ENCODE measurements around the gene LTA.
"Not testable (repeated sequence)": the region's sequence is repeated elsewhere in the genome, so short reads cannot be mapped to it uniquely, and the experiment has no call there.

LTA gene

DNA sequence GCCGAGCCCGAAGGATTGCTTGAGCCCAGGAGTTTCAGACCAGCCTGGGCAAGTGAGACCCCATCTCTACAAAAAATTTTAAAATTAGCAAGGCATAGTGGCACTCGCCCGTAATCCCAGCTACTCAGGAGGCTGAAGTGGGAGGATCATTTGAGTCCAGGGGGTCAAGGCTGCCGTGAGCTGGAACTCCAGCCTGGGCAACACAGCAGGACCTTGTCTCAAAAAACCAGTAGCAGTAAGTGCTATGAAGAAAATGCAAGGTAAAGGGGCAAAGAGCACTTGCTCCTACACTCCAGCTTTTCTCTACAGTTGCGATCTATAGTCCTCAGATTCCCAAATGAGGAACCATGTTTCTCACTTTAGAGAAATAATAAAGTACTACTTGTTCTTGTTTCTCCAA lies 28.4 kb upstream of the LTA start:
- DNase-seq, result no peak

DNA sequence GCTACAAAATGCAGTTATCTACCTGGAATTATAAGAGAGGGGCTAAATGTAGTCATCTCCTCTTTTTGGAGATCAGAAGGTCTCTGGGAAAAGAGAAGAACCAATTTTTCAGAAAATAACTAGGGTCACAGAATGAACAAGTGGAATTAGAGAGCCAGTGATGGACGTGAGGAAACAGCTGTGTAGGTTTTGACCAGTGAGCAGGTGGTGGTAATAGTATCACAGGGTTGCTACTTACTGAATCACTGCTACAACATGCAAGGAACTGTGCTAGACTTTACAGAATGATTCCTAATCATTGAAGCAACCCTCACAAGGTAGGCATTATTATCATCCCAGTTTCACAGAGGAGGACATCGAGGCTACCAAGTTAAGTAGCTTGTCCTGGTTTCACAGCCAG lies 27.4 kb upstream of the LTA start:
- DNase-seq, result no peak

DNA sequence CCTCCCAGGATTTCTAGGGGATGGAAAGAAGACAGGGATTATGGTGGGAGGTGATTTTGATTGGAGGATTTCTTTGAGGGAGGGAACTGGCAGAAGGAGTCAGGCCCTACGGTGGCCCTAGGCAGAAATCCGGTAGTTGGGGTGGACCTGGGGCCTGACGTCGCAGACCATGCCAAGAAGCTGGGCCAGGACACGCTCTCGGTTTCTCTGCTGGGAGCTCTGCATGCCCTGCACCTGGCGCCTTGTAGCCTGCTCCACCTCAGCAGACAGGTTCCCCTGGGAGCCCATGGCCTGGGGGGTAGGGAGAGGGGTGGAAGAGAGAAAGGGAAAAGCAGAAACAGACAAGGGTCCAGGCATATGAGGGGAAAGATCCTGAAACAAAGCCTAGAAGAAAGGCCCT lies 26.8 kb upstream of the LTA start:
- DNase-seq, result no peak

DNA sequence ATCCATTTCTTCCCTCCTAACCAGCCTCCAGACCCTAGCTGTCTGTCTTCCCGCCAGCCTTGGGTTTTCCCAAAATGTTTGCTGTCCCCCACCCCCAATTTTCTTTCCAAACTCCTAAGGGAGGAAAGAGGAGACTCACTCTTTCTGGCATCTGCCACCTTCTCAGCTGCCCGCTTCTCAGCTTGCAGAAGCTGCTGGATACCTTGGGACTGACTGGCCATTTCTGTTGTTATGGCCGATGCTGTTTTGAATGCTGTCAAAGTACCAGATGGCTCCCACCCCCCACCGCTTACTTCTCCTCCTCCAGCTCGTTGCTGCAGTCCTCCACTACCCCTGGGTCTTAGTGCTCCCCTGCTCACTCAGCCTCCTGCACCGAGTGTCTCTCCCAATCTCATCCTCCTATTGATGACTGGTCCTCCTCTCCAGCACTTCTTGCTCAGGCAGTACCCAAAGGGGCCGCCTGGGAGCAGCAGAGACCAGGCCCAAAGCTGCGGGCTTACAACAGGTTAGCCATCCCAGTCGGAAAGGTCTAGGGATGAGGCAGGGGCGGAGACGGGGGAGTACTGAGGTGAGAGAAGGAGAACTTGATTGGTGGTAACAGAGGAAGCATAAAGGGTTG lies 25.6 kb upstream of the LTA start, which contains the start of gene ATP6V1G2:
ATP6V1G2 (minus strand) TSS at position 270 of the 619 bp plus-strand sequence; CDS start at position 221, 49 bp downstream.
- peak; percentile 94 for DNase-seq

DNA sequence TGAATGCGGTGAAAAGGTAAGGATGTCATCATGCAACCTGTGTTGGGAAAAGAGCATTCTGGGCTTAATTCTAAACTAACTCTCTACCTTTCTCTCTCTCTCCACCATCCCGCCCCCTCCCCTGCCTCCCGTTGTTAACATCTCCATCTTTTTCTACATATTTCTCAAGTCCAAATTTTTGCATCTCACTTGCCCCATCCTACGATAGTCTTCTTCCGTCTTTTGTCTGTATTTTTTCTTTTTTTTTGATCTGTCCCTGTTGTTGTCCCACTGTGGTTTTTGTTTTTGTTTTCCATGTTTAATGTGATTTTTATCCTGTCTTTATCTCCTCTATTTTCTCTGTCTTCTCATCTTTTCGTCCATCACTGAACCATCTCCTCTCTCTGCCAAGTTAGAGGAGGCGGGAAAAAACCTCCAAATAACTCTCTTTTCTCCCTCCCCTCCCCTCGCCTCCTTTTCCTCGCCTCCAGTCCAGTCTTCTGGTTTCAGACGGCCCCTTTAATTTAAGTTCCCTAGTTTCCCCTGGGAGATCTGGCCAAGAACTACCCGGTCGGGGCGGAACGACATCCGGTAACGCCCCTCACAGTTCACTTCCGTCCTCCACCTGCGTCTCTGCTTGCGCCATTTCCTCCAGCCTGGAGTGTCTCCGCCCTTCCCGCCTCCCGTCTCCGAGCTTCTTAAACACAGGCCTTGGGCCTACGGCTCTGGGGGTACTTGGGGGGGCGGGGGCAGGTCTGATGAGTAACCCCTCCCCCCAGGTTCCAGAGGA lies 24.9 kb upstream of the LTA start, which contains the start of gene NFKBIL1:
NFKBIL1 (plus strand) TSS at position 651 of the 769 bp plus-strand sequence; CDS start at position 738, 87 bp downstream.
- DNase-seq, result peak; percentile 96

DNA sequence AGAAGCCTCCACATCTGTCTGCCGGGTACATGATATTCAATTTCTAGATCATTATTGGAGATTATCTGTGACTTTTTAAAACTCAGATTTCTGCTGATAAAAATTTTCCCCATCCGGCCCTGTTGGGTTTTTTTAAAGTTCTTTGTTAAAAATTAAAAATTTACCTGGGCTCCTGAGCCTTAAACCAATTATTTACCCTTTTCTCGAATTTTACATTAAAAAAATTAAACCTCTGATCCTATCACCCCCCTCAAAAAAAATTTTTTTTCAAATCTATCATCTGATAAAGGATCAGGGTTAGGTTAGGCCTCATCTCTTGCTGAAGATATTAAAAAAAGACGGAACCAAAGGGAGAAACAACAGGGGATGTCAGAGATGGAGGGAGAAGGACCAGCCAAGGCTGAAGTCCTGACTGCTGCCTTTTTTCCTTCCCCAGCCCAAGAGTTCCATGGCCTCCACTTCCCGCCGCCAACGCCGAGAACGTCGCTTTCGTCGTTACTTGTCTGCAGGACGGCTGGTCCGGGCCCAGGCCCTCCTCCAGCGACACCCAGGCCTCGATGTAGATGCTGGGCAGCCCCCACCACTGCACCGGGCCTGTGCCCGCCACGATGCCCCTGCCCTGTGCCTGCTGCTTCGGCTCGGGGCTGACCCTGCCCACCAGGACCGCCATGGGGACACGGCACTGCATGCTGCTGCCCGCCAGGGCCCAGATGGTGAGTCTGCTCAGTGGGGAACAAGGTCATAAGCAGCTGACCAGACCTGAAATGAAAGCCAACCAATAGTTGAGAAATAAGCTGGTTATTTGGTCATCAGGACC lies 24.2 kb upstream of the LTA start:
- DNase-seq, result no peak

DNA sequence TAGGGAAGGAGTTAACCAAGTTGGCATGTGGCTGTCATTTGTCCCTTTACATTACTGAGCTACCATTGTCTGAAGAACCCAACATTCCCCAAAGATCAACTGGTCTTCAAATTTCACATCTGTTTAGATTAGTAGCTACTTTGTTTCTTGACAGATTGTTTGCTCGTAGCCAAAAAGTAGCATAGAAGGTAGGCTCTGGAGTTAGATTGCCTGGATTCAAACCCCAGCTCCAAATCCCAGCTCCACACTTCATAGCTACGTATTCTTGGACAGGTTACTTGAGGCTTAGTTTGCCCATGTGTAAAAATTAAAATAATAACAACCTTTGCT lies 23.6 kb upstream of the LTA start:
- DNase-seq, result no peak

DNA sequence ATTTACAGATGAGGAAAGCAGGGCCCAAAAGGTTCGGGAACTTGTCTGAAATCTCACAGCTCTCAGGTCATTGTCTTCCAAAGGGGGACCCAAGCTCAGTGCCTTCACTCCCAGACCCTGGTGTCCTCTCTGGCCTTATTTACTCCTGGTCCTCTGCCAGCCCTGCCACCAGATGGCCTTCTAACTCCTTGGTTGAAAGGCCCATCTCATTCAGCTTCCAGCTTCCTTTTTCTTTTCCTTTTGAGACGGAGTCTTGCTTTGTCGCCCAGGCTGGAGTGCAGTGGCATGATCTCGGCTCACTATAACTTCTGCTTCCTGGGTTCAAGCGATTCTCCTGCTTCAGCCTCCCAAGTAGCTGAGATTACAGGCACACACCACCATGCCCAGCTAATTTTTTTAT lies 20.7 kb upstream of the LTA start:
- DNase-seq, result not testable (repeated sequence)

DNA sequence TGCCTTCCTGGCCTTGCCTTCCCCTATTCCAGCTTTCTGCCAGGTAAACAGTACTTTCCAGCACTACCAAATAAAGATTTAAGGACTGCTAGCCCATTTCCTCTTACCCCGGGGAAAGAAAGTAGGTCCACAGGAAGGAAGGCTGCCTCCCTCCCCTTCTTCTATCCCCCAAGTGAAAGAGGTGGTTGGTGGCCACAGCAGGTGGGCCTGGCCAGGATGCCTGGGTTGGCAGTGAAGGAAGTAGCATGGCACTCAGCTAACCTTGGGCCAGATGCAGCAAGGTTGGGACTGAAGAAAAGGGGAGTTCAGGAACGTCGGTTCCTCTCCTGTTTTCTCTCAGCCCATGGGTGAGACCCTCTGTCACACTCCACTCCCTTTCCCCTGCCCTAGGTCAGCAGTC lies 15.8 kb upstream of the LTA start:
- no peak for DNase-seq

DNA sequence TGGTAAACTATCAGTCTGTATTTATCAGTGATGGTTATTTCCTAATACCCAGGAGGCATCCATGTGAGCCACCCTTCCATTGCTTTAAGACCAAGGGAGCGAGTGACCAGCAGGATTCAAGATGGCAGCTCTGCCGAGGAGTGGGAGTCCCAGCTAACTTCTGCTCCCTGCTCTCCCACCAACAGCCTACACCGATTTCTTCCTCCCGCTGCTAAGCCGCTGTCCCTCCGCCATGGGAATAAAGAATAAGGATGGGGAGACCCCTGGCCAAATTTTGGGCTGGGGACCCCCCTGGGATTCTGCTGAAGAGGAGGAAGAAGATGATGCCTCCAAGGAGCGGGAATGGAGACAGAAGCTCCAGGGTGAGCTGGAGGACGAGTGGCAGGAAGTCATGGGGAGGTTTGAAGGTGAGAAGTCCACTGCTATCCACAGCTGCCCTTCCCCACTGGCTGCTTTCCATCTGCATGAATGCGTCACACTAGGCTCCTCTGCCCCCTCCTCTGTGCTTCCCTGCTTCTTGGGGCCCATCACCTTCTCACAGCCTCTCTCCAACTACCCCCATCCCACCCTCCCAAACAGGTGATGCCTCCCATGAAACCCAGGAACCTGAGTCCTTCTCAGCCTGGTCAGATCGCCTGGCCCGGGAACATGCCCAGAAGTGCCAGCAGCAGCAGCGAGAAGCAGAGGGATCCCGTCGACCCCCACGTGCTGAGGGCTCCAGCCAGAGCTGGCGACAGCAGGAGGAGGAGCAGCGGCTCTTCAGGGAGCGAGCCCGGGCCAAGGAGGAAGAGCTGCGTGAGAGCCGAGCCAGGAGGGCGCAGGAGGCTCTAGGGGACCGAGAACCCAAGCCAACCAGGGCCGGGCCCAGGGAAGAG lies 14.4 kb upstream of the LTA start:
- no peak for DNase-seq

DNA sequence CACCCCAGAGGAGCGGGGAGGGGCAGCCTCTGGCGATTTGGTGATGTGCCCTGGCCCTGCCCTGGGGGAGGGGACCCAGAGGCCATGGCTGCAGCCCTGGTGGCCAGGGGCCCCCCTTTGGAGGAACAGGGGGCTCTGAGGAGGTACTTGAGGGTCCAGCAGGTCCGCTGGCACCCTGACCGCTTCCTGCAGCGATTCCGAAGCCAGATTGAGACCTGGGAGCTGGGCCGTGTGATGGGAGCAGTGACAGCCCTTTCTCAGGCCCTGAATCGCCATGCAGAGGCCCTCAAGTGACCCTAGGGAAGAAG lies 13.8 kb upstream of the LTA start:
- DNase-seq, result no peak

DNA sequence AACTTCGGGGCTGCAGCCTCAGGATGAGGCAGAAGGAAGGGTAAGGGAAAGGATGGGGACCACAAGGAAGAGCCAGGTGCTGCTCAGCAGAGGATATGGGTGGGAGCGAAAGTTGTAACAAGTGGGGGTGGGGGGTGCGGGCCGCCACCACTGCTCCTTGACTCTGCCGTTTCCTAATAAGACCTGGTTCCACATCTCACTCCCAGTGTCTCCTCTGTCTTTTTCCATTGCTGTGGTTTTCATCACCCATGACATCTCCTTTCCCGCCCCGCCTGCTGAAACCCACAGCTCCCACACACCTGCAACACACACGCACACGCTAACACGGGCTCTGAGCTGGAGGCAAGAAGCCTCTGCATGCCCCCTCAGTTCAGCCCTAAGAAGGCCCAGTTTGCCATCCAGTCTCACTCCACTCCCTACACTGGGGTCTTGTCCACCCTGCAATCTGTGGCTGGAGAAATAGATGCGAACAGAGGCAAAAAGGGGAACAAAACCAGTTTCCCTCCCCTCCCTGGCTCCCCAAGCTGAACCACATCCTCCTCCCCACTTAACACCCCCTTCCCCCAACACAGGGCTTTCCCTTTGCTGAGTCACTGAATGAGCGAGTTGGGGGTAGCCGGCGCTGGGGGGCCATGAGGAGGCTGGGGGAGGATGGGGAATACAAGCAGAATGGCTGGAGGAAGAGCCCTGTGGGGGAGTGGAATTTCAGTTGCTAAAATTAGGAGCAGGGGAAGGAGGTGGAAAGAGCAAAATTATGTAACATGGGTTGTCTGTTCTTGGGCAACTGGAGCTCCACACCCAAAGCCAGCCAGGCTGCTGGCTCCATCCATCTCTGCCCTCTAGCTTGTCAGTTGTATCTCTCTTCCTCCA lies 13.2 kb upstream of the LTA start:
- DNase-seq, result no peak

DNA sequence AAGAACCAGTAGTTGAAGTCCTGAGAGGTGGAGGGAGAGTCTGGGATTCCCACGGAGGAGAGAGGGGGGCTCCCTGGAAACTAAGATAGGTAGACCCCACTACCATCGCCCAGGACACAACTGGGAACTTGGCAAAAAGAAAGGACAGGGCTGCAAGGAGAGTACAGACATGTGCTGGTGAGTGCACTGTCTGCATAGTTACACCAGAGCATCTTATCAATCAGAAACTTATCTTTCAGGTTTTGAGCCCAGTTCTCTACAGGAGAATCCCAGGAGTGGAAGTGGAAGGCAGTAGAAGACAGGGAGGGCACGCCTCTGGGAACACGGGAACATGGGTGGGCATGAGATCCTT lies 12.5 kb upstream of the LTA start:
- DNase-seq, result no peak

DNA sequence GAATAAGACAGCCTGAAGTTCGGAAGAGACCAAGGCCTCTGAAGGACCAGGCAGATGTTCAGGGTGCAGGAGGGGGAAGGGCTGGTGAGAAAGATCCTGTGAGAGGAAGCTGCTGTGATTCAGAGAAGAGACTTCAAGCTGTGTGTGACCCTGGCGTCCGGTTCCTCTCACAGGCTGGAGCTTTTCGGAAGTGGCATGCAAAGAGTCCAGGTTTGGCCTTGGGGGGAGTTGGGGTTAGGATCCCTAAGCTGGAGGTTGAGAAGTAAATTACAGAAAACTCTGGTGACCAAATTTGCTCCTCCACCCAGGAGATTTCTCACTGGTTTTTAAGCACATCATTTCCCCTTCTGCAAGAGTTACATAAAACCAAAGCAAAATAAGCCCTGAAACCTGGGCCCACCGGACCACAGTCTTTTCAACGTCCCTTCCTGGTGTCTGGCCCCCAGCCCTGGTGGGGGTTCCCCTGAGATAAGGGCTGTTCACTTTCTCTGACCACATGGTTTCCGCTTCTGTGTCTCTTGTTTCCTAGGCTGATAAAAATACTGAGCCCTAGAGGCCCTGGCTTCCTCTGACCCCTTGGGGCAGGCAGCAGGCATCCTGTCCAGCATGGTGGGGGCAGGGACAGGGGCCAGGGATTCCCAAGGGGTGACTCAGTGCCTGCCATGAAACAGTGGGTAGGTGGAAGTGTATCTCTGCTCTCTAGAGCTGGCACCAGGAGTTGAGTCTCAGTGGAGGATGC lies 12.0 kb upstream of the LTA start:
- no peak for DNase-seq

DNA sequence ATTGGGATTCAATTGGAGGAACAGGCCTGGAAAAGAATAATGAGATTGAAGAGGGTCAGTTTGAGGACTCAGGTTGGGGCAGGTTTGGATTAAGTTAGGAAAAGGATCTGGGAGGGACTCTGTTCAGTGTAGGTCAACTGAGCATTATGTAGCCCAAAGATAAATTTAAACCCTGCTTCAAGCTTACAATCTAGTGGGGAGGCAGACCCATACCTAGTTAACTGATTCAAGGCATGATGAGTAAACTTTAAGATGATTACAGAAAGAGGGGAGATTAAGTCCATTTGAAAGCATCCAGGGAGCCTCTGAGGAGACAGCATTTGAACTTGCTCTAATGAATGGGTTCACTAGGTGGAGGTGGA lies 11.4 kb upstream of the LTA start:
- DNase-seq, result no peak

DNA sequence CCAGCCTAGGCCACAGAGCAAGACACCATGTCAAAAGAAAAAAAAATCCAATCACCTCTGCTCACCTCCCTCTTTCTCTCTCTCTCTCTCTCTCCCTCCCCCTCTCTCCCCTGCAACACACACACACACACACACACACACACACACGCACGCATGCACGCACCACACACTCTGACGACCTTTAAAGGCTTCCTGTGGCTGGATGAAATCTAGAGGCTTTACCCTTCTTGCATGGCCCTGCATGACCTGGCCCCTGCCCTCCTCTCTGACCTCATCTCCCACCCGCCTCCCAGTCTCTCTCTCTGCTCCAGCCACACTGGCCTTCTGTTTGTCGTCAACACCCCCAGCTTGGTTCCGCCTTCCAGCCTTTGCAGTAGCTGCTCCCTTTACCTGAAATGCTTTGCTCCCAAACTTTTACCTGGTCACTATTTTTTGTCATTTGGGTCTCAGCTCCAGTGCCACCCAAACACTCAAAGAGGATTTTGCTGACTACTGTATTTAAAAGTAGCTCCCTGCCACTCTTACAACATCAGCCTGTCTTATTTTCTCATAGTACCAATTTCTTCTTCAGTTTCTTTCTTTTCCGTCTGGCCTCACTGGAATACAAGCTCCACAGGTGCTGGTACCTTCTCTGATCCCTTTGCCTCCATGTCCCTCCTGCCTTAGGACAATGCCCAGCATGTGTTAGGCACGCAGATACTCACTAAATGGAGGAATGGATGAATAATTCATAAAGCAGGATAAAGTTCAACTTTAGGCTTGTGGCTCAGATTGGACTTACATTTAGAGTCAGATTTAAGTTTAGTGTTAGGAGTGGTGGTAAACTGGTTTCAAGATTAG lies 4.3 kb upstream of the LTA start:
- DNase-seq, result no peak

DNA sequence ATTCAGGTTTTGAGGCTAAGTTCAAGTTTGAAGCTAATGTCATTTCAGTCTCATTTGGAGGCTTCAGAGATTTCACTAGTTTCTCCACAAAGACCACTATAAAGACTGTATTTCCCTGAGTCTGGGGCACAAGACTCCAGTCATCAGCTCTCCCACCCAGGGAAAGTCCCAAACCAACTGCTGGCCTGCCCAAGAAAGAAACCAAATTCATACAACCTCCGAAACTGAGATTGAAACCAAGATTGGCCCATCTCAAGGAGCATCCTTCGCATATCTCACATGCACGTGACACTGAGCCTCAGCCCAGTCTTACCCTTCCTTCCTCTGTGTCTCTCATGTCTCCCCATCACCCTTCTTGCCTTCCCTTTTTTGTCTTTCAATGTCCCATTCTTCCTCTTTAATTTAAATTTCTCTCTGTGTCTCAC lies 3.5 kb upstream of the LTA start:
- no peak for DNase-seq

DNA sequence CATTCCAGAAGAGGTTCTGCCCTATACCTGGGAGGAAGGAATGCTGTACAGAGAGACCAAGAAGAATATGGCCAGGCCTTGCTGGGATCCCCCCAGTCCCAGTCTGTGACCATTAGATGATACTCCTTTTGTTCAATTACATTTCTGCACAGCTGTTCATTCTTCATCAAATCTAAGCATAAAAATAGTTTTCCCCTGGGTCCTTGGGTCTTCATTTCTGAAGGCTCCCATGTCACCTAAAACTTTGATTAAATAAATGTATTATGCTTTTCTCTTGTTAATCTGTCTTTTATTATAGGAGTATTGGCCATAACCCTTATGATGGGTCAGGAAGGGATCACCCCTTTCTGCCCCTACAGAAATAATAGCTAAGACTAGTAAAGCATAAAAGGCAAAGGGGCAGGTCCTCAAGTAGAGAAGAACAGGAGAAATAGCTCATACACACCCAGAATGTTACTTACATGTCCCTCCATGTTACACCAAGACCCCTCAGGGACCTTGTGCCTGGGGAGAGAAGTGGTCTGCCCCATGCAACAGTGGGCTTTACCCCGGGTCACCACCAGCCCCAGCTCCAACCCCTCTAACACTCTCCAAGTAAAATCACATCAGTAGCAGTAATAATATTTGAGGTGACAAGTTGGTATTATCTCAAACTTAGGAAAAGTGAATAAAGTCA lies 2.1 kb upstream of the LTA start:
- no peak for DNase-seq

DNA sequence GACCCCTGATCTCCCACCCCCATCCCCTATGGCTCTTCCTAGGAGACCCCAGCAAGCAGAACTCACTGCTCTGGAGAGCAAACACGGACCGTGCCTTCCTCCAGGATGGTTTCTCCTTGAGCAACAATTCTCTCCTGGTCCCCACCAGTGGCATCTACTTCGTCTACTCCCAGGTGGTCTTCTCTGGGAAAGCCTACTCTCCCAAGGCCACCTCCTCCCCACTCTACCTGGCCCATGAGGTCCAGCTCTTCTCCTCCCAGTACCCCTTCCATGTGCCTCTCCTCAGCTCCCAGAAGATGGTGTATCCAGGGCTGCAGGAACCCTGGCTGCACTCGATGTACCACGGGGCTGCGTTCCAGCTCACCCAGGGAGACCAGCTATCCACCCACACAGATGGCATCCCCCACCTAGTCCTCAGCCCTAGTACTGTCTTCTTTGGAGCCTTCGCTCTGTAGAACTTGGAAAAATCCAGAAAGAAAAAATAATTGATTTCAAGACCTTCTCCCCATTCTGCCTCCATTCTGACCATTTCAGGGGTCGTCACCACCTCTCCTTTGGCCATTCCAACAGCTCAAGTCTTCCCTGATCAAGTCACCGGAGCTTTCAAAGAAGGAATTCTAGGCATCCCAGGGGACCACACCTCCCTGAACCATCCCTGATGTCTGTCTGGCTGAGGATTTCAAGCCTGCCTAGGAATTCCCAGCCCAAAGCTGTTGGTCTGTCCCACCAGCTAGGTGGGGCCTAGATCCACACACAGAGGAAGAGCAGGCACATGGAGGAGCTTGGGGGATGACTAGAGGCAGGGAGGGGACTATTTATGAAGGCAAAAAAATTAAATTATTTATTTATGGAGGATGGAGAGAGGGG lies 1.4 kb downstream of the LTA start:
- DNase-seq, result no peak

Data from right forelimb (tissue), 1 donor.